WI38 (cell line): ENCODE data around the gene HEATR5A.
"Not testable (repeated sequence)": the region's sequence is repeated elsewhere in the genome, so short reads cannot be mapped to it uniquely, and the experiment has no call there.

ENCODE experiments used
- H3K4me3 ChIP-seq: 2 replicates; pipeline ENCODE4 v1.5.1; 2011; ENCODE audit warnings: low read depth, mild to moderate bottlenecking, control low read depth, low read length
- TF ChIP-seq, protein P1 (sequence below): IDR thresholded peaks from 2 replicates; pipeline ENCODE4 v1.5.1; 2012; ENCODE audit warnings: low read depth, mild to moderate bottlenecking, control low read depth, low read length

The HEATR5A gene

DNA sequence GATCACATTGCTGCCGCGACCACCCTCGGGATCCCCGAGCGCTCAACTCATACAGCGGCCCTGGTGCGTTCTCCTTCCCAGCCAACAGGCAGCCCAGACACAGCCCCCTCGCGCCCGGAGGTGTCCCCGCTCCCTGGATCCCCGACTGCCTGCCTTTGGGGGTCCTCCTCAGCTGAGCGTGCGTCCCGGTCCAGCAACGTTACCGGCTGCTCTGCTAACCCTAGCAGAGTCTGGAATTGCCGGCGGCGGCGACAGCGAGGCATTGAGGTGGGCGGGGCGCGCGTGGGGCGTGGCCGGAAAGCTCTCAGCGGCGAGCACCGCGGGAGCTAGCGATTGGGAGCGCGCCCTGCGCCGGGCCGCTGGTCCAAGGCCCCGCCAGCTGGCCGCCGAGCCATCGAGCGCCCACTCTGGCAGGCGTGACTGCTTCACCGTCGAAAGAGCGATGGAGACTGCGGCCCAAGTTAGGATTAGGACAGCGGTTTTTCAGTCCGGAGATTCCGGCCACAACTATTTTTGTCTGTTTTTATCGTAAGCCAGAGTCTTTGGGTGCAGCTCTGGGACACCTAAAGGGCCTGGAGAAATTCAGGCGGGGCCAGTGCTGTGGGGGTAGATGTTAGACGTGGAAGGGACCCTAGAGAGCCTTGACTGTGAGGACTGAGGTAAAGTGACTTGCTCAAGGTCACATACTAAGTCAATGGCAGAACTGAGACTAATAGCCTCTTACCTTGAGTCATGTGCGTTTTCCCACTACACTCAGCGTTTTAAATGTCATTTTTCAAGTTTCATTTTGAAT is at the start of gene HEATR5A:
TSS of gene HEATR5A (minus strand) at position 232 of the 793 bp plus-strand sequence. CDS start 17,575 bp downstream, outside the sequence.
- TF ChIP-seq, protein P1, sequence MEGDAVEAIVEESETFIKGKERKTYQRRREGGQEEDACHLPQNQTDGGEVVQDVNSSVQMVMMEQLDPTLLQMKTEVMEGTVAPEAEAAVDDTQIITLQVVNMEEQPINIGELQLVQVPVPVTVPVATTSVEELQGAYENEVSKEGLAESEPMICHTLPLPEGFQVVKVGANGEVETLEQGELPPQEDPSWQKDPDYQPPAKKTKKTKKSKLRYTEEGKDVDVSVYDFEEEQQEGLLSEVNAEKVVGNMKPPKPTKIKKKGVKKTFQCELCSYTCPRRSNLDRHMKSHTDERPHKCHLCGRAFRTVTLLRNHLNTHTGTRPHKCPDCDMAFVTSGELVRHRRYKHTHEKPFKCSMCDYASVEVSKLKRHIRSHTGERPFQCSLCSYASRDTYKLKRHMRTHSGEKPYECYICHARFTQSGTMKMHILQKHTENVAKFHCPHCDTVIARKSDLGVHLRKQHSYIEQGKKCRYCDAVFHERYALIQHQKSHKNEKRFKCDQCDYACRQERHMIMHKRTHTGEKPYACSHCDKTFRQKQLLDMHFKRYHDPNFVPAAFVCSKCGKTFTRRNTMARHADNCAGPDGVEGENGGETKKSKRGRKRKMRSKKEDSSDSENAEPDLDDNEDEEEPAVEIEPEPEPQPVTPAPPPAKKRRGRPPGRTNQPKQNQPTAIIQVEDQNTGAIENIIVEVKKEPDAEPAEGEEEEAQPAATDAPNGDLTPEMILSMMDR = no peak
- H3K4me3 ChIP-seq = peak within 1 kb of the TSS; percentile 99

DNA sequence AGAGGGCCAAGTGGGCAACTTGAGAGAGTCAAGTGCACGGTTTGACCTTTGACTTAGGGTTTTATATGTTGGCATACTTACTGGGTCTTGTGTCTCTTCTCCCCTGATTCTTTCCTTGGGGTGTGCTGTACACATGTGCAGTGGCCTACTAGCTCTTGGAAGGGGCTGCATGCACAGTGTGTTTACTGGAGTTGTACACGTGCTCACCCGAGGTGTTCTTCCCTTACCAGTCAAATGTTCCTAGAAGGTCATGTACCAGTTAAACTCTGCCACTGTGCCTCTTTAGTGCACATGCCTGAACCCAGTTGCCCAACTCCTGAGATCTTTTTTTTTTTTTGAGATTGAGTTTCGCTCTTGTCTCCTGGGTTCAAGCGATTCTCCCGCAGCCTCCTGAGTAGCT is 46.2 kb upstream of the HEATR5A start:
- H3K4me3 ChIP-seq = no peak overlapping the region
- TF ChIP-seq, protein P1 = no peak

DNA sequence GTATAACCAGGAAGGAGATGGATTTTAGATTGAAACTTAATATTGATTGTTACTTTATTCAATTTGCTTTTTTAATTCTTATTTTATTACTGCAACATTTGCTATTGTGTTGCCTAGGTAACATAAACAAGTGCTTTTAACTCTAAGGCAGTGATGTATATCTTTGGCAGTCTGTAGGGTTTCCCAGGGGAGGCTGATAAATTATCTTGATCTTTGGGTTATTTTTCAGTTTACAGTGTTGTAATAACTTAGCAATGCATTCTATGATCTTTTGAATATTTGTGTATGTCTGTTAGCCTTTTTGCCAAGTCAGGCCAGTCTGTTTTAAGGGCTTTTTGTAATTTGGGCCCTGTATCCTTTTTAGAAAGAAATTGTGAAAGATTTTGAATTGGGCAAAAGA is 44.8 kb upstream of the HEATR5A start:
- no peak overlapping the region for H3K4me3 ChIP-seq
- TF ChIP-seq, protein P1 = no peak

DNA sequence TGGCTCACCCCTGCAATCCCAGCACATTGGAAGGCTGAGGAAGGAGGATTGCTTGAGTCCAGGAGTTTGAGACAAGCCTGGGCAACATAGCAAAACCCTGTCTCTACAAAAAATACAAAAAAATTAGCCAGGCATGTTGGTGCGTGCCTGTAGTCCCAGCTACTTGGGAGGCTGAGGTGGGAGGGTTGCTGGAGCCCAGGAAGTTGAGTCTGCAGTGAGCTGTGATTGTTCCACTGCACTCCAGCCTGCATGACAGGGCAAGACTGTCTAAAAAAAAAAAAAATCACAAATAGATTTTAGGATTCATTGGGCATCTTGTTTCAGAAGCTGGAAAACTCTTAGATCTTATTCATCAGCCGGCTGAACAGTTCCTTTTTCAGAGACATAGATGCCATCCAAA is 42.1 kb upstream of the HEATR5A start:
- not testable (repeated sequence) for H3K4me3 ChIP-seq

DNA sequence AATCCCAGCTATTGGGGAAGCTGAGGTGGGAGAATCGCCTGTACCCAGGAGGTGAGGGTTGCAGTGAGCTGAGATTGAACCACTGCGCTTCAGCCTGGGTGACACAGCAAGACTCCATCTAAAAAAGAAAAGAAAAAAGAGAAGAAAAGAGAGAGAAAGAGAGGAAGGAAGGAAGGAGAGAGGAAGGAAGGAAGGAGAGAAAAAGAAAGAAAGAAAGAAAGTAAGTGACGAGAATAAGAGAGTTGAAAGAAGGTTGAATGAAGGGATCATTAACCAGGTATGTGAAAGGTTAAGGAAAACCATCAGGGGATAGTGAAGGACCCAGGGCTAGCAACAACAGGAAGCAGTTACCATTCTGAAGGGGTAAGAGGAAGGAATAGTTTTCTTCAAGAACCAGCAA is 41.2 kb upstream of the HEATR5A start:
- H3K4me3 ChIP-seq = no peak overlapping the region
- TF ChIP-seq, protein P1 = no peak

DNA sequence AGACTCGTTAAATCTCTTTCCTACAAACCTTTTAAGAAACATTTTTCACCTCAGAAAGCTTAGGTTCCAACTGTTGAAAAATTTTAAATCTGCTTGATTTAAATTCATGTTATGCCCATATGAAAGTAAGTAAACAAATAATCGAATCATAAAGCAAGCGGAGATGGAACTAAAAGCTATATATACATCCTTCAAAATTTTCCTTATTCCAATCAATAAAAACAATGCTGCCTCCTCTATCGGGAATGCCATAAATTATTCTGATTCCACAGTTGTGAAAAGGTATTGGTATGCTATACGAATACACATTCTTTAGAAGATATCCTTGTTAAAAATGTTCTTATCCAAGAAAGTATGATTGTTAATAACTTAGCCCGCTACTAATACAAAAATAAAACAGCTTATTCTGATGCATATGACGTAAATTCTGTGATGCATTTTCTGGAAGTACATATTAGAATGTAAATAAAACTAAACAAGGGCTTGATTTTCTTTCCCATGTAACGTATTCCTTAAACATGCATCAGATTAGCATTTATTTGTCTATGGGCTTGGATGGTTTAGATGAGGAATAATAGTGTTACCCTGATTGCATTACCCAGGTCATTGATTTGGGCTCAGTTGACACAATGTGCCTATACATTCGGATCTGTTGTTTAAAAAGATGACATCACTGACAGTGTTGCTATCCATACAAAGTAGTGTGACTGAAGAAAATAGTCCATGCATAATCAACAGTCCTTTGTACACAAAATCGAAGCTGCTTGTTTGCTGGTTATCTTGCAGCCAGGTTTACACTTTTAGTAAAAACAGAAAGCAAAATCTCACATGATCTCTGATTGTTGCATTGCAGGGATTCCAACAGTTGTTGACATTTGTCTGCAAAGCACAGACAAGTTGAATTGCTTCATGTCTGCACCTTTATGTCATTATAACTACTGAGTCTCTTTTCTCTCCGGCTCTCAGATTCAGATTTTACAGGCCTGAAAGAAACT is 37.6 kb upstream of the HEATR5A start:
- TF ChIP-seq, protein P1 = no peak
- H3K4me3 ChIP-seq = peak overlapping the region; percentile 62

DNA sequence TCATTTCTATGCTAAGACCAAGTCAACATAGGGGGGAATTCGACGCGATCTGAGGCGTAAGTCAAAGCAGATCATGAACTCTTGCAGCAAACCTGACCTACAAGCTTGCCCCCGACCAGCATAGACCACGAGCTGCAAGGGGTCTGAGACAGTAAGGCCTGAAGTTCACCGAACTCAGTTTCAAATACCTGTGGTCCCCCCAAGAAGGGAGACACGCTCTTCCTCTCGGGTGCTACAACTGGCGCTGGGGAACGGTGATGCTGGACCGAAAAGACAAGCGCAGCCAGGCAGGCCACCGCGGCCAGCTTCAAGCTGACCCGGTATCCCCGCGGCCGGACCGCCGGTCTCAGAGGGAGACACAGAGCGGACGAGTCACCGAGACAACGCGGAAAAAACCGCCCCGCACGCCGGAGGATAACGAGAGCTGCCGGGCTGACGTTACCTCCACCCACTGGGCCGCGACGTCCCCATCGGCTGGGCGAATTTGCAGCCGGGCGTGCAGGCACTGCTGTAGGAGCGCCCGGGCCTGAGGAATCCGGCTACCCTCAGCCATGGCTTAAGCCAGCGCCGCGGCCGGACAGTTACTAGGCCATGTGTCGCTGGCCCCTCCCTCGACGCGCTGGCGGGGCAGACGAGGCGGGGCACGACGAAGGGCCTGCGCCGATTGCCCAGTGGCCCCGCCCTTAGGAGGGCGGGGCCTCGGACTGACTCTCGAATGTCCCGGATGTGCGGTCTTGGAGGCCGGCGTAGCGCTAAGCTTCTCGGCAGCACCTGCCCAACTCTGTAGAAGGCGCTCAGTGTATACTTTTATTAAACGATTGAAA is 36.7 kb upstream of the HEATR5A start, which contains the start of gene DTD2:
TSS of gene DTD2 (minus strand) at position 666 of the 824 bp plus-strand sequence. CDS start at position 553, 113 bp downstream.
- TF ChIP-seq, protein P1 = no peak

More for the DNA sequence above, 36.7 kb upstream of the HEATR5A start, which contains the start of gene DTD2:
- peak within 1 kb of the TSS; percentile 62 for H3K4me3 ChIP-seq
